ENCODE data around the gene OSBPL10.

The OSBPL10 gene

DNA sequence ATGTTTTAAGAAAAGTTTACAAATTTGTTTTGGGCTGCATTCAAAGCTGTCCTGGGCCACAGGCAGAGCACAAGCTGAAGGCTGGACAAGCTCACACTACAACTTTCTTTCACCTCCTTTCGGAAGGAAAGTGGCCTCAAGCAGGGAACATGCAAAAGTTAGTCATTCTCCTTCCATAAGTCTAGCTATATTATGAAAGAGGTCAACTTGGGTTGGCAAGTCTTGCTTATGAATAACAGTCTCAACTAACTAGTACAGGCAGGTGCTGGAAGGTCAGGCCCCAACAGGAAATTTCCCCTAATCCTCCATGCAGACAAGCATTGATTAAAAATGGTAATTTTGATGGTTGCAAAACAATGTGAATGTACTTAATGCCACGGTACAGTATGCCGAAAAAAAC is 69.4 kb downstream of the OSBPL10 start:
- Histone ChIP-seq H3K36me3 (ENCODE audit: control insufficient read depth, insufficient read depth, low read length) (no peaks in the 10 kb centered on the region), H3K79me2 (no peaks in the 10 kb centered on the region), H3K27ac (no peak overlapping the region), H3K9ac (no peak overlapping the region), H3K4me1 (no peaks in the 10 kb centered on the region), H3K27me3 (ENCODE audit: control insufficient read depth, insufficient read depth, low read length) (no peaks in the 10 kb centered on the region), H3K9me3 (ENCODE audit: control insufficient read depth, low read length) (no peaks in the 10 kb centered on the region), H3K4me2 (ENCODE audit: low read length) (no peak overlapping the region), H3K4me3 (ENCODE audit: low read depth, low read length) (no peak overlapping the region), H2AFZ (no peak overlapping the region)
- TF ChIP-seq CTCF (IDR thresholded peaks at IDR 0.05), result no peak

GRCh38 chr3:31911124-31911523 is 69.9 kb downstream of the OSBPL10 start:
- Histone ChIP-seq H3K9me3 (ENCODE audit: control insufficient read depth, low read length) (no peaks in the 10 kb centered on the region), H3K4me3 (ENCODE audit: low read depth, low read length) (no peak overlapping the region), H3K9ac (no peak overlapping the region), H3K4me2 (ENCODE audit: low read length) (no peak overlapping the region), H3K79me2 (no peaks in the 10 kb centered on the region), H3K27ac (no peak overlapping the region), H3K27me3 (ENCODE audit: control insufficient read depth, insufficient read depth, low read length) (no peaks in the 10 kb centered on the region), H3K4me1 (no peaks in the 10 kb centered on the region), H2AFZ (no peak overlapping the region), H3K36me3 (ENCODE audit: control insufficient read depth, insufficient read depth, low read length) (no peaks in the 10 kb centered on the region)
- no peak for TF ChIP-seq CTCF (IDR thresholded peaks at IDR 0.05)

- Histone ChIP-seq H3K4me1 (no peaks in the 10 kb centered on the region), H3K79me2 (no peaks in the 10 kb centered on the region), H3K27ac (no peak overlapping the region), H3K9me3 (ENCODE audit: control insufficient read depth, low read length) (no peaks in the 10 kb centered on the region), H2AFZ (no peak overlapping the region), H3K4me3 (ENCODE audit: low read depth, low read length) (no peak overlapping the region), H3K9ac (no peak overlapping the region), H3K36me3 (ENCODE audit: control insufficient read depth, insufficient read depth, low read length) (no peaks in the 10 kb centered on the region), H3K27me3 (ENCODE audit: control insufficient read depth, insufficient read depth, low read length) (no peaks in the 10 kb centered on the region), H3K4me2 (ENCODE audit: low read length) (no peak overlapping the region)
- no peak for TF ChIP-seq CTCF (IDR thresholded peaks at IDR 0.05)
Observed at GRCh38 chr3:31909455-31909854, 71.6 kb downstream of the OSBPL10 start.

DNA sequence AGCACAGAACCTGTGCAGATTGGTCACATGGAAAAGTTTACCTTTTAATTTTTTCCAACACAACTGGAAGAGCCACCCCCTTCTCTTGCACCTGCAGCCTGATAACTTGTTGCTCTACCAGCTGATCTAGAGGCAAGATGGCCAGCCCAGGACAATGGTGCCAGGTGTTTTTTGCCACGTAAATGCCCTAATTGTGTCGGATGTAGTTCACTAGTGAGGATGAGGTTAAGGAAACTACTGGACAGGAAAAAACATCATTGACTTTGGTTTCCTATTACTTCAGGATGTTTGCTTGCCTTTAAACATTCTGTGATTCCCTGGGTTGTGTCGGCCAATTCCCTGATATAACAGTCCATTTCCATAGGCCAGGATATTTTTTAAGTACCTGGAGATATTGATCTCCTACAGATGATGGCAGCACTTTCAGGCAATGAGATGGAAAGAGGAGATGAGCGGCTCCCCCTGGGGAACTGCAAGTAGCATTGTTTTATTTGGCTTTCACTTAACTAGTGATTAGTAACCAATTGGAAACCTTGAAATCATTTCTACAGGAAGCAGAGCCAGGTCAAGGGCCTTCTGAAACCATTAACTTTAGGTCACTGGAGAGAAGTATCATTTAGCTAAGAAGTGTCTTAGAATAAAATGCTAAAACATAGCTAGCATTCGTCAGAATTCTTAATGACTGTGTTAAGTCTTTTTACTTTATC is 72.5 kb downstream of the OSBPL10 start:
- Histone ChIP-seq H3K79me2 (no peaks in the 10 kb centered on the region), H3K4me3 (ENCODE audit: low read depth, low read length) (no peak overlapping the region), H3K27ac (no peak overlapping the region), H3K9ac (no peak overlapping the region), H3K9me3 (ENCODE audit: control insufficient read depth, low read length) (no peaks in the 10 kb centered on the region), H3K4me1 (peaks cover 4% of the 10 kb centered on the region), H3K27me3 (ENCODE audit: control insufficient read depth, insufficient read depth, low read length) (no peaks in the 10 kb centered on the region), H3K36me3 (ENCODE audit: control insufficient read depth, insufficient read depth, low read length) (no peaks in the 10 kb centered on the region), H3K4me2 (ENCODE audit: low read length) (no peak overlapping the region), H2AFZ (no peak overlapping the region)
- TF ChIP-seq CTCF (IDR thresholded peaks at IDR 0.05), result no peak

GRCh38 chr3:31906182-31906581 is 74.9 kb downstream of the OSBPL10 start:
- no peak overlapping the region for H3K4me2 ChIP-seq (ENCODE audit: low read length)
- no peak overlapping the region for H3K4me3 ChIP-seq (ENCODE audit: low read depth, low read length)
- peaks cover 4% of the 10 kb centered on the region for H3K4me1 ChIP-seq
- H3K9me3 ChIP-seq (ENCODE audit: control insufficient read depth, low read length), result no peaks in the 10 kb centered on the region
- H3K27me3 ChIP-seq (ENCODE audit: control insufficient read depth, insufficient read depth, low read length), result no peaks in the 10 kb centered on the region
- no peak overlapping the region for H3K9ac ChIP-seq
- H2AFZ ChIP-seq, result no peak overlapping the region
- H3K27ac ChIP-seq, result no peak overlapping the region
- H3K36me3 ChIP-seq (ENCODE audit: control insufficient read depth, insufficient read depth, low read length), result no peaks in the 10 kb centered on the region
- TF ChIP-seq CTCF (IDR thresholded peaks at IDR 0.05), result no peak
- no peaks in the 10 kb centered on the region for H3K79me2 ChIP-seq

Measured in parathyroid adenoma (tissue), 2 donors.